ENCODE data around the gene CHCHD3. TPM values are rescaled to one million over a fixed set of nuclear protein-coding genes. Genes with fewer than 3 reads are reported as not detected.

CHCHD3 gene
- total and polyA plus RNA-seq, 9 of the 15 experiments (the other 6 are each of a cell fraction or from before 2014, with no cell fraction given), result 66.2 to 279 (median 204) TPM

GRCh38 chr7:133011746-133012145 is 70.1 kb downstream of the CHCHD3 start:
- peaks cover 81% of the 10 kb centered on the region for H3K79me2 ChIP-seq (ENCODE audit: control insufficient read depth, insufficient read depth, low read length)
- H3K9me1 ChIP-seq (ENCODE audit: control insufficient read depth, insufficient read depth, low read length), result no peaks in the 10 kb centered on the region
- FAIRE-seq, result no peak
- in situ Hi-C loops (cut with MboI) (no loop called here), intact Hi-C loops (cut with micrococcal nuclease) (no loop called here)
- H3K4me2 ChIP-seq (ENCODE audit: insufficient read depth, low read length), result no peak overlapping the region
- no peaks in the 10 kb centered on the region for H4K20me1 ChIP-seq (replicated peaks; ENCODE audit: control insufficient read depth, insufficient read depth, low read length)
- no peak overlapping the region for H3K9ac ChIP-seq (ENCODE audit: insufficient read depth in 1 of 2, low read depth in 2 of 2, low read length in 2 of 2)
- DNase-seq (ENCODE audit: extremely low read depth in 1 of 4, low spot score in 3 of 4), result no peak
- 89% methylated on average over 5 of the region's 5 CpGs for WGBS (ENCODE audit: insufficient coverage, low coverage, missing lambda C conversion rate)
- POLR2A ChIA-PET, result interaction anchor here (0.7 kb wide), 1 partner anchor 1377 kb away, joined by 3 read pairs; no protein-coding TSS in a partner anchor
- H2AFZ ChIP-seq (ENCODE audit: low read depth, low read length), result no peak overlapping the region
- H3K27me3 ChIP-seq (ENCODE audit: control insufficient read depth in 2 of 2, insufficient read depth in 2 of 2, low read length in 2 of 2), result no peaks in the 10 kb centered on the region
- peaks cover 18% of the 10 kb centered on the region; the same call in 2 of the 3 replicates for H3K36me3 ChIP-seq (ENCODE audit: control insufficient read depth, insufficient read depth, low read length)
- TF ChIP-seq CGGBP1 (CRISPR knock-in tag; IDR thresholded peaks at IDR 0.05), result no peak
- TF ChIP-seq PBX2 (CRISPR knock-in tag; IDR thresholded peaks at IDR 0.05; ENCODE audit: low read depth), result no peak
- peak; percentile 40 for TF ChIP-seq PBX2 (tag; conservative IDR thresholded peaks at IDR 0.05; ENCODE audit: low read depth)
- TF ChIP-seq ZNF23 (CRISPR knock-in tag; IDR thresholded peaks at IDR 0.05), result no peak
- peak; percentile 58 for TF ChIP-seq CEBPB (tag; IDR thresholded peaks at IDR 0.05)
- no peak for TF ChIP-seq CEBPG (CRISPR knock-in tag; IDR thresholded peaks at IDR 0.05)
- peak in 1 of 2 experiments; percentile 11; a peak in 1 of 4 replicates for TF ChIP-seq CEBPG (tag; conservative IDR thresholded peaks at IDR 0.05 in 1 of 2, IDR thresholded peaks at IDR 0.05 in 1 of 2)
- no peak overlapping the region for H3K4me3 ChIP-seq
- H3K4me1 ChIP-seq (replicated peaks in 1 of 2; ENCODE audit: control insufficient read depth in 2 of 2, insufficient read depth in 2 of 2, low read length in 2 of 2), result peaks cover 0 to 8% of the 10 kb centered on the region in 2 experiments; a peak in 3 of 5 replicates
- H3K27ac ChIP-seq (ENCODE audit: extremely low read depth, low read depth, low read length), result no peak overlapping the region
- CTCF ChIA-PET (ENCODE audit: low intra/inter-chr PET ratio), result no interaction called here
- ATAC-seq, result no peak
- no TSS peak for BruUV-seq (replicated peaks)
- no peaks in the 10 kb centered on the region for H3K9me3 ChIP-seq (replicated peaks; ENCODE audit: control insufficient read depth, insufficient read depth, low read depth, low read length)

All from K562 (cell line).